GM12878 (cell line): ENCODE data around the gene EPGN. TPM values are rescaled to one million over a fixed set of nuclear protein-coding genes. Genes with fewer than 3 reads are reported as not detected.

Source experiments
- ATAC-seq: fragments of 200-7000 bp; cut with Tn5 transposase; 3 replicates; pipeline ENCODE4 v1.9.1; 2020; ENCODE audit warnings: mild to moderate bottlenecking, moderate library complexity
- BruUV-seq: library from RNA; stranded (reverse); fragments of 400-500 nt; replicated peaks from 2 replicates; lab custom pipeline; 2021; lab: Mats Ljungman, UMichigan
- CTCF ChIA-PET: fragments of 300-600 bp; sonication (Branson Sonifier 250); formaldehyde crosslinking; extraction: SDS; loops from one replicate; lab custom pipeline; 2021; ENCODE audit warnings: inconsistent platforms; lab: Yijun Ruan, JAX
- POLR2A ChIA-PET: fragments of 350-600 bp; formaldehyde crosslinking; extraction: SDS; loops from one replicate; lab custom pipeline; 2021; ENCODE audit warnings: inconsistent platforms; lab: Charles Lee
- RAD21 ChIA-PET: fragments of 300-600 bp; sonication (Branson Sonifier 250); formaldehyde crosslinking; loops from one replicate; lab custom pipeline; 2023; ENCODE audit warnings: antibody characterized with exemption; ENCODE audit not compliant: unreplicated experiment; lab: Charles Lee
- SMC1A ChIA-PET: fragments of 300-600 bp; sonication (Branson Sonifier 250); formaldehyde crosslinking; loops from one replicate; lab custom pipeline; 2023; ENCODE audit not compliant: unreplicated experiment, uncharacterized antibody; lab: Charles Lee
- DNase-seq: peaks from one replicate; pipeline ENCODE4 v3.0.0-alpha.2; 2011; ENCODE audit warnings: low read depth, low spot score
- FAIRE-seq: peaks from 3 replicates; lab custom pipeline; 2011; peaks lifted over from hg19 to GRCh38; lab: Jason Lieb, UNC
- H2AFZ ChIP-seq: 2 replicates; pipeline ENCODE4 v1.6.0; 2011; ENCODE audit warnings: low read depth, low read length, control low read depth; ENCODE audit not compliant: control insufficient read depth
- H3K27ac ChIP-seq: 2 replicates; pipeline ENCODE4 v1.5.1; 2011; ENCODE audit warnings: control low read depth; ENCODE audit not compliant: control insufficient read depth, insufficient read depth
- H3K27me3 ChIP-seq, 2 experiments: replicated peaks in 1 of 2; 2 replicates each; pipeline versions ENCODE4 v1.6.0 to v1.6.1; 2011; ENCODE audit warnings: low read length in 1 of 2; ENCODE audit not compliant: control insufficient read depth in 2 of 2, insufficient read depth in 2 of 2
- H3K36me3 ChIP-seq, 2 experiments: 2 replicates each; pipeline ENCODE4 v1.5.1; 2011; ENCODE audit warnings: low read length in 1 of 2; ENCODE audit not compliant: control insufficient read depth in 2 of 2, insufficient read depth in 2 of 2
- H3K4me1 ChIP-seq: 2 replicates; pipeline ENCODE4 v1.6.1; 2011; ENCODE audit warnings: mild to moderate bottlenecking, low read length, moderate library complexity, mixed read lengths; ENCODE audit not compliant: control insufficient read depth, insufficient read depth
- H3K4me2 ChIP-seq: 2 replicates; pipeline ENCODE4 v1.6.0; 2011; ENCODE audit warnings: control low read depth; ENCODE audit not compliant: control insufficient read depth, insufficient read depth
- H3K4me3 ChIP-seq: fragments of 200-600 bp; sonication (generic); 2 replicates; pipeline ENCODE4 v1.5.1; 2016
- H3K79me2 ChIP-seq: 2 replicates; pipeline ENCODE4 v1.6.0; 2011; ENCODE audit warnings: low read length; ENCODE audit not compliant: control insufficient read depth, insufficient read depth
- H3K9ac ChIP-seq: 2 replicates; pipeline ENCODE4 v1.8.0; 2011; ENCODE audit warnings: low read length, control low read depth, mixed read lengths; ENCODE audit not compliant: control insufficient read depth, insufficient read depth
- H3K9me3 ChIP-seq: replicated peaks from 3 replicates; pipeline ENCODE4 v1.5.1; 2011; ENCODE audit warnings: mild to moderate bottlenecking, low read length; ENCODE audit not compliant: control insufficient read depth, insufficient read depth
- H4K20me1 ChIP-seq: 2 replicates; pipeline ENCODE4 v1.6.0; 2011; ENCODE audit not compliant: control insufficient read depth, insufficient read depth
- CHD1 ChIP-seq: IDR thresholded peaks from 2 replicates; pipeline ENCODE4 v1.6.1; 2012; ENCODE audit warnings: low read depth, low read length, improper control_type of control experiment
- CREB1 ChIP-seq: IDR thresholded peaks from 2 replicates; pipeline ENCODE4 v1.6.1; 2012; ENCODE audit warnings: low read depth, mild to moderate bottlenecking, inconsistent platforms
- EED ChIP-seq: sonication (generic); IDR thresholded peaks from 2 replicates; pipeline ENCODE4 v1.6.1; 2016; ENCODE audit warnings: antibody characterized with exemption, low read depth
- FOXM1 ChIP-seq: IDR thresholded peaks from 2 replicates; pipeline ENCODE4 v1.6.1; 2012; ENCODE audit warnings: low read depth, mild to moderate bottlenecking, inconsistent platforms, low read length, moderate library complexity
- GATAD2B ChIP-seq: fragments of 450-650 bp; conservative IDR thresholded peaks from 2 replicates; pipeline ENCODE4 v1.6.1; 2017; ENCODE audit warnings: low read depth, mild to moderate bottlenecking, moderate library complexity
- JUND ChIP-seq: IDR thresholded peaks from 2 replicates; pipeline ENCODE4 v1.6.1; 2012; ENCODE audit warnings: low read depth, mild to moderate bottlenecking, low read length, improper control_type of control experiment, moderate library complexity
- MEF2A ChIP-seq: IDR thresholded peaks from 2 replicates; pipeline ENCODE4 v1.6.1; 2011; ENCODE audit warnings: low read depth, mild to moderate bottlenecking, low read length, moderate library complexity; ENCODE audit not compliant: insufficient read depth
- NFXL1 ChIP-seq: fragments of 450-650 bp; IDR thresholded peaks from 2 replicates; pipeline ENCODE4 v1.6.1; 2017; ENCODE audit warnings: antibody characterized with exemption, mild to moderate bottlenecking, borderline replicate concordance
- NR2F1 ChIP-seq: fragments of 450-650 bp; conservative IDR thresholded peaks from 2 replicates; pipeline ENCODE4 v1.6.1; 2017; ENCODE audit warnings: mild to moderate bottlenecking
- PRDM15 ChIP-seq: fragments of 450-650 bp; formaldehyde crosslinking; IDR thresholded peaks from 2 replicates; pipeline ENCODE4 v1.4.0; 2020; ENCODE audit warnings: mild to moderate bottlenecking, moderate library complexity
- RBBP5 ChIP-seq: fragments of 200-600 bp; sonication (generic); conservative IDR thresholded peaks from 2 replicates; pipeline ENCODE4 v1.6.1; 2016
- SP1 ChIP-seq: IDR thresholded peaks from one replicate; pipeline ENCODE4 v1.6.1; 2011; ENCODE audit warnings: low read depth, low read length
- SREBF1 ChIP-seq: IDR thresholded peaks from 2 replicates; pipeline ENCODE4 v1.6.1; 2012; ENCODE audit warnings: mild to moderate bottlenecking, low read length
- ZSCAN29 ChIP-seq: fragments of 450-650 bp; IDR thresholded peaks from 2 replicates; pipeline ENCODE4 v1.6.1; 2017; ENCODE audit warnings: mild to moderate bottlenecking, moderate library complexity
- WGBS: methylation state at CpG from one replicate; pipeline ENCODE4 v1.1.6; 2016; ENCODE audit warnings: low lambda C conversion rate; ENCODE audit not compliant: insufficient replicate concordance, insufficient coverage; ENCODE audit errors: missing lambda C conversion rate; 5-methylcytosine and 5-hydroxymethylcytosine counted together
- in situ Hi-C: fragments of 300-500 bp; cut with MboI; formaldehyde crosslinking; loops from 9 replicates; pipeline ENCODE4 v1.14.3; 2018; ENCODE audit warnings: mixed read lengths
- intact Hi-C: fragments of 100-400 bp; cut with micrococcal nuclease; formaldehyde crosslinking; loops from one replicate; pipeline ENCODE4 v1.14.2; 2022; ENCODE audit not compliant: unreplicated experiment
- polyA plus RNA-seq, 11 experiments: library from polyadenylated mRNA; depleted of rRNA in 4 of 11; unstranded in 6 of 11; stranded (reverse) in 5 of 11; fragments of >200 nt; fragmentation: Nextera tagmentation in 4 of 11; fragmentation: Illumina TruSeq in 1 of 11; extraction: Ambion mirVana in 4 of 11; extraction: Trizol in 1 of 11; gene quantifications; 1 replicate in 1 of 11; 2 replicates in 10 of 11; pipeline versions ENCODE4 v1.2.1 to v1.2.3, GENCODE V29; 2011 to 2016; ENCODE audit warnings: inconsistent platforms in 2 of 11, missing spikeins in 2 of 11, low read depth in 1 of 11
- total RNA-seq, 4 experiments: library from RNA; depleted of rRNA in 3 of 4; stranded (reverse); fragments of >200 nt in 3 of 4; fragmentation: Illumina TruSeq in 1 of 4; extraction: Trizol in 1 of 4; gene quantifications; 2 replicates each; pipeline versions ENCODE4 v1.2.1 to v1.2.3, GENCODE V29; 2013 to 2021
- TF ChIP-seq, protein P1 (sequence below): fragments of 450-650 bp; IDR thresholded peaks from 2 replicates; pipeline ENCODE4 v1.6.1; 2017; ENCODE audit warnings: low read depth, mild to moderate bottlenecking, moderate library complexity
- TF ChIP-seq, protein P2 (sequence below): fragments of 450-650 bp; IDR thresholded peaks from 2 replicates; pipeline ENCODE4 v1.6.1; 2017; ENCODE audit warnings: borderline replicate concordance

The EPGN gene
- total and polyA plus RNA-seq, 10 of the 15 experiments (the other 5 are each of a cell fraction or from before 2014, with no cell fraction given) = 0.06 to 0.54 (median 0.28) TPM; not detected in 6

DNA sequence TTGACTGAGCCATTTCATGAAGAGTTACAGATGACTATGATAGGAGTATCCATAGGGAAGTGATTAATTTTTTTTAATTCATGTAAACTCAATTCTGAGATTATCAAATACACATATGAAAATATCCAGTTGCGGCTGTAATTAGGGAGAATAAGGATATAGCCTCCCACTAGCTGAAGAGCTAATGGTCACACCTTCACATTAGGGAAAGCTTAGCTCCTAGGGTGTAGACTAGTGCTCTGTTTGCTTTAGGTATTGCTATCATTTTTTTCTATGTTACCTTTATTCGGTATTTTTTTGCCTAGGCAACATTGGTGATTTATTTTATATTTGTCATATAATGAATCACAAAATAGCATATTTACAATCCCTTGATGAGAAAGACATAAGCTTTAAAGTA is 39.6 kb upstream of the EPGN start (continued):
- TF ChIP-seq EED = no peak
- TF ChIP-seq FOXM1 = no peak
- no peak for TF ChIP-seq CREB1
- no peak for TF ChIP-seq SP1
- no peak for TF ChIP-seq ZSCAN29
- TF ChIP-seq, all 136 proteins: peak for 0

DNA sequence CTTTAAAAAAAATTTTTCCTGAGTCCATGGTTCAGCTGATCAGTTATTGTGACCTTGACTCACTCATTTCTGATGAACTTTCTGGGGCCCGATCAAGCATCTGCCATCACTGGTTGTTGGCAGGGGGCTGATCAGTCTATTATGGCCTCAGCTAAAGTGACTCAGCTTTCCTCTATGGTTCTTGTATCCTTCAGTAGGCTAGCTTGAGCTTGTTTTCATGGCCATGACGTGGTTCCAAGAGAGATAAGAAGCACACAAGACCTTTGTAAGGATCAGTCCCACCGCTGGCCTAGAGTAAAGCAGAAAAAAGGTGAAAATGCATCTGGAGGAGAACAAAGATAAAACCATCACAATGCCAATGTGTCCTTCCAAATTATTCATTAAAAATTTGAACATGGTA is 29.8 kb upstream of the EPGN start:
- Histone ChIP-seq H4K20me1 (no peaks in the 10 kb centered on the region), H3K4me2 (no peak overlapping the region), H3K79me2 (no peaks in the 10 kb centered on the region), H3K36me3 (no peaks in the 10 kb centered on the region), H3K4me3 (no peak overlapping the region), H3K27me3 (no peaks in the 10 kb centered on the region), H2AFZ (no peak overlapping the region), H3K9ac (no peak overlapping the region), H3K4me1 (no peaks in the 10 kb centered on the region), H3K27ac (no peak overlapping the region), H3K9me3 (no peaks in the 10 kb centered on the region)
- SMC1A ChIA-PET = interaction anchor here (0.8 to 2.5 kb wide), 4 partner anchors 10 to 90 kb away, joined by 3 to 7 read pairs (median 4); no protein-coding TSS in a partner anchor
- POLR2A ChIA-PET = no interaction called here
- in situ Hi-C loops = no loop called here
- ATAC-seq (no peak), DNase-seq (no peak), FAIRE-seq (no peak)
- RAD21 ChIA-PET = no interaction called here
- intact Hi-C loops = no loop called here
- WGBS = 71% methylated on average over 3 of the region's 3 CpGs
- BruUV-seq = no TSS peak
- CTCF ChIA-PET = interaction anchor here (0.8 to 1.6 kb wide), 3 partner anchors 13 to 49 kb away, joined by 3 to 12 read pairs (median 3); no protein-coding TSS in a partner anchor
- TF ChIP-seq RBBP5 (no peak), MEF2A (no peak), CHD1 (no peak), PRDM15 (CRISPR knock-in tag) (no peak), GATAD2B (no peak), JUND (no peak), NFXL1 (no peak), NR2F1 (no peak), SREBF1 (no peak)
- TF ChIP-seq, protein P1, sequence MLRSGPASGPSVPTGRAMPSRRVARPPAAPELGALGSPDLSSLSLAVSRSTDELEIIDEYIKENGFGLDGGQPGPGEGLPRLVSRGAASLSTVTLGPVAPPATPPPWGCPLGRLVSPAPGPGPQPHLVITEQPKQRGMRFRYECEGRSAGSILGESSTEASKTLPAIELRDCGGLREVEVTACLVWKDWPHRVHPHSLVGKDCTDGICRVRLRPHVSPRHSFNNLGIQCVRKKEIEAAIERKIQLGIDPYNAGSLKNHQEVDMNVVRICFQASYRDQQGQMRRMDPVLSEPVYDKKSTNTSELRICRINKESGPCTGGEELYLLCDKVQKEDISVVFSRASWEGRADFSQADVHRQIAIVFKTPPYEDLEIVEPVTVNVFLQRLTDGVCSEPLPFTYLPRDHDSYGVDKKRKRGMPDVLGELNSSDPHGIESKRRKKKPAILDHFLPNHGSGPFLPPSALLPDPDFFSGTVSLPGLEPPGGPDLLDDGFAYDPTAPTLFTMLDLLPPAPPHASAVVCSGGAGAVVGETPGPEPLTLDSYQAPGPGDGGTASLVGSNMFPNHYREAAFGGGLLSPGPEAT = no peak
- TF ChIP-seq, protein P2, sequence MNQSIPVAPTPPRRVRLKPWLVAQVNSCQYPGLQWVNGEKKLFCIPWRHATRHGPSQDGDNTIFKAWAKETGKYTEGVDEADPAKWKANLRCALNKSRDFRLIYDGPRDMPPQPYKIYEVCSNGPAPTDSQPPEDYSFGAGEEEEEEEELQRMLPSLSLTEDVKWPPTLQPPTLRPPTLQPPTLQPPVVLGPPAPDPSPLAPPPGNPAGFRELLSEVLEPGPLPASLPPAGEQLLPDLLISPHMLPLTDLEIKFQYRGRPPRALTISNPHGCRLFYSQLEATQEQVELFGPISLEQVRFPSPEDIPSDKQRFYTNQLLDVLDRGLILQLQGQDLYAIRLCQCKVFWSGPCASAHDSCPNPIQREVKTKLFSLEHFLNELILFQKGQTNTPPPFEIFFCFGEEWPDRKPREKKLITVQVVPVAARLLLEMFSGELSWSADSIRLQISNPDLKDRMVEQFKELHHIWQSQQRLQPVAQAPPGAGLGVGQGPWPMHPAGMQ = no peak
